Stimulated activated naive CD4-positive, alpha-beta T cell (primary cell): ENCODE results near the gene TEX22.

Experiments
- DNase-seq, 6 experiments: peaks; one replicate each; lab custom pipeline; 2025; lab: John Stamatoyannopoulos, UW

The TEX22 gene

DNA sequence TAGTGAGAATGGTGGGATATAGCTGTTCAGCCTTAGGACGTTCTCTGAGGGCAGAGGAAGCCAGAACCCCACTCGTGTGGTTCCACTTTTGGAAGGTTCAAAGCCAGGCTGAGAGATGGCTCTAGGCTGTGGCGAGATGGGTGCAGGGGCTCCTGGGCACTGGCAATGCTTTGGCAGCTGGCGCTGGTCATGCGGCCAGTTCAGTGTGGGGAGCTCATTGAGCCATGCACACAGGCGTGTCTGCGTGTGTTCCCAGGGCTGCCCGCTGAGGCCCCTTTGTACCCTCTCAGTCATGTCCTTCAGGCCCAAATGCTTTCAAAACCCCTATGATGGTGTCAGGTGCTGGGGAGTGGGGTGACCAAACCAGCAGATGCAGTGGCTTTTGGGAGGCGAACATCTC lies 1.7 kb downstream of the TEX22 start:
- DNase-seq = no peak

DNA sequence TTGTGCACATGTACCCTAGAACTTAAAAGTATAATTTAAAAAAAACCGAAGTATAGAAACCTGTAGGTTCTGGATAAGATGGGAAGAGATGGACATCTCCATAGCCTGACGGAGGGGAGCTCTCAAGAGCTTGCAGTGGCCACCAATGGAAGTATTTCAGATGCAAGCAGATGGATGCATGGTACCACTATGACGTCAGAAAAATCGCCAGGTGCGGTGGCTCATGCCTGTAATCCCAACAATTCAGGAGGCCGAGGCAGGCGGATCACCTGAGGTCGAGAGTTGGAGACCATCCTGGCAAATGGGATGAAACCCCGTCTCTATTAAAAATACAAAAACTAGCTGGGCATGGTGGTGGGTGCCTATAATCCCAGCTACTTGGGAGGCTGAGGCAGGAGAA lies 3.4 kb downstream of the TEX22 start:
- DNase-seq = no peak

DNA sequence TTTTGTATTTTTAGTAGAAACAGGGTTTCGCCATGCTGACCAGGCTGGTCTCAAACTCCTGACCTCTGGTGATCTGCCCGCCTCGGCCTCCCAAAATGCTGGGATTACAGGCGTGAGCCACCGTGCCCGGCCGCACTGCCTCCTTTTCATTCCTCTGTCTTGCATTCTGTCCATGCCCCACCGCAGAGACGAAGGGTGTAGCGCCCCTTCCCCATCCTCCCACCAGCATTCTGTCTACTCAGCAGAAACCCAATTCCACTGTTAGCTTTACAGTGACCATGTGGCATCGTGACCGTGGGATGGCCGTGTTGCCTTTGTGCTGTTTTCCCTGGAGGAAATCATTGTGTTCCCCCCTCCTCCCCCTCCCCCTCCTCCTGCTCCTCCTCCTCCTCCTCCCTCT lies 10.3 kb downstream of the TEX22 start:
- DNase-seq = no peak

GRCh38 chr14:105409364-105409763 lies 11.0 kb downstream of the TEX22 start:
- no peak for DNase-seq

DNA sequence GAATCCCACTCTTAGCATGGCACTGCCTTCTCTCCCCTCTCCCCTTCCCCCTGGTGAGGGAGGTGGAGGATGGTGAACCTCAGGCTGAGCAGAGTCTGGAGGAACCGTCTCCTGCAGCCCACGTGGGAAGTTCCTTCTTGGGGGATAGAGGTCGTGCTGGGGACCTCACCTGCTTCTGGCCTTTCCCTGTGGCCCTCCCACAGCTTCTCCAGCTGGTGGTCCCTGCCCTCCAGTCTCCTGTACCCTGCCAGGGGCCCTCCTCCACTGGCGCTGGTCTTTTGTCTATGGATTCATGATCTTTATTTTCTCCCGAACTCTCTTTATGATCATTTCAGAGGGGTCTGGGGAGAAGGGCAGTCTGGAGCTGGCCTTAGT lies 12.3 kb downstream of the TEX22 start:
- DNase-seq = no peak

GRCh38 chr14:105411017-105411941 lies 12.9 kb downstream of the TEX22 start:
- peak in 5 of 6 experiments; percentile 14 to 53 (median 28) for DNase-seq

DNA sequence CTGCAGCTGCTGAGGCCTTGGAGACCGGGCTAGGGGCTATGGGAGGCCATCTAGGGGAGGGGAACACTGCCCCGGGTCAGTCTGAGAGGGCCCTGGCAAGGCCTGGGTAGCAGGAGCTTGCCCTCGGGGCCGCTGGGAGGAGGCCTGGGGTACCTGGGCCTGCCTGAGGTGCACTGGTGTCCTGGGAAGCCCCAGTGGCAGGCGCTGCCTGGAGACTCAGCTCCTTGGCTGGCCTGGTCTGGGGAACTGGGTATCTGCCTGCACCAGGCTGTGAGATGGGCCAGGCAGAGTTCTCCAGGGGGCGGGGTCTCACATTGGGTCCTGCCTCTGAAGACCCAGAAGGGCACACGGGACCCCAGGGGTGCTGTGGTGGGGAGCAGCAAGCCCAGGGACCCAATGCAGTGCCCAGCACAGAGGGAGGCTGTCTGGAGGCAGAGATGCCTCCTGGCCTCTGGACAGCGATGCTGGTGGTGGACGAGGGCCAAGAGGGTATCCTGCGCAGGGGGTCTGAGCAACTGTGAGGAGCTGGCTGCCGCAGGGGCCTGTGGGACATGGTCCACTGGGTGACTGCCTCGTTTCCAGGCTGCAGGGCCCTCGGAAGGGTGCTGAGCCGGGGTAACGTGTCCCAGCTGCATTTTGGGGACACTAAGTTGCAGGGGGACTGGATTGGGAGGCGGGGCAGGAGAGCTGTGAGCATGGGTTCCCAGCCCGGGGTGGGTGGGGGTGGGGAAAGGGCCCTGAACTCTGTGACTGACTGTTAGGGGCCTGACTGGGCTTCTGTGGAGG lies 13.8 kb downstream of the TEX22 start:
- DNase-seq = no peak

- no peak for DNase-seq
Observed at GRCh38 chr14:105412771-105413543, 14.6 kb downstream of the TEX22 start.

DNA sequence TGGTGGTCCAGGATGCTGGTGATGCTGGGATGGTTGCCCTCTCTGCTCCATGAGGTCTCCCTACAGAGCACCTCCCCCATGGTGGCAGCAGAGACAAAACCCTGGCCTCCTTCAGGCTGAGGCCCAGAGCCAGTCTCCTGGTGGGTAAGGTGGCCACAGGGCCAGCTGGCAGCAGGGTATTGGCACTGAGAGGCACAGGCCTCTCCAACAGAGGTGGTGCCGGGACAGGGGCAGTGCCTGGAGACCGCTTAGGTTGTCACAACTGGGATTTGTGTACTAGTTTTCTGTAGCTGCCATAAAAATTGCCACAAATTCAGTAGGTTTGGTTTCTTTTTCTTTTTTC lies 15.2 kb downstream of the TEX22 start:
- DNase-seq = no peak

- DNase-seq = peak; percentile 39 to 82 (median 63)
Observed at GRCh38 chr14:105414456-105415371, 16.4 kb downstream of the TEX22 start.

DNA sequence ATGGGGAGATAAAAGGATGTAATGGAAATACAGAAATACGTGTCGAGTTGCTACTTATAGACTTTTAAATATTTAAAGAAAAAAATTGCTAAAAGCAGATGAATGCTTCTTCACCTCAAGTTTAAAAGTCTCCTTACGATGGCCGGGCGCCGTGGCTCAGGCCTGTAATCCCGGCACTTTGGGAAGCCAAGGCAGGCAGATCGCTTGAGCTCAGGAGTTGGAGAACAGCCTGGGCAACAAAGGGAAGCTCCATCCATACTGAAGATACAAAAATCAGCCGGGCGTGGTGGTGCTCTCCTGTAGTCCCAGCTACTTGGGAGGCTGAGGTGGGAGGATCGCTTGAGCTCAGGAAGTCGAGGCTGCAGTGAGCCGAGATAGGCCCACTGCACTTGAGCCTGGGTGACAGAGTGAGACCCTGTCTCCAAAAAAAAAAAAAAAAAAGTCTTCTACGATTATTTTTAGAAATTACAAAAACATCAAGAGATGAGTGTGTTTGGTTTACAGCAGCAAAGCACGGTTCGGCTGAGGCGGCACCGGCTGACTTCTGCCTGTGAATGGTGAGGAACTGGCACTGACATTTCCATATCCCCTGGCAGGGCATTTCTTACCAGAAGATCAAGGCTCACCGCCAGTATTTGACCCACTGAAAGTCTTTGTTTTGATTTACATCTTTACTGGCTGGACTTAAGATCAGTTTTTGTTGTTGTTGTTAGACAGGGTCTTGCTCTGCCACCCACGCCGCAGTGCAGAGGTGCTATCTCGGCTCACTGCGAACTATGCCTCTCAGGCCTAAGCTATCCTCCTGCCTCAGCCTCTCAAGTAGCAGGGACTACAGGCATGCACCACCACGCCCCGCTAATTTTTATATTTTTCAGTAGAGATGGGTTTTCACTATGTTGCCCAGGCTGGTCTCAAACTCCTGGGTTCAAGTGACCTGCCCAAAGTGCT lies 17.4 kb downstream of the TEX22 start:
- no peak for DNase-seq

GRCh38 chr14:105416671-105417070 lies 18.3 kb downstream of the TEX22 start:
- no peak for DNase-seq

GRCh38 chr14:105417690-105418121 lies 19.4 kb downstream of the TEX22 start:
- DNase-seq = no peak

DNA sequence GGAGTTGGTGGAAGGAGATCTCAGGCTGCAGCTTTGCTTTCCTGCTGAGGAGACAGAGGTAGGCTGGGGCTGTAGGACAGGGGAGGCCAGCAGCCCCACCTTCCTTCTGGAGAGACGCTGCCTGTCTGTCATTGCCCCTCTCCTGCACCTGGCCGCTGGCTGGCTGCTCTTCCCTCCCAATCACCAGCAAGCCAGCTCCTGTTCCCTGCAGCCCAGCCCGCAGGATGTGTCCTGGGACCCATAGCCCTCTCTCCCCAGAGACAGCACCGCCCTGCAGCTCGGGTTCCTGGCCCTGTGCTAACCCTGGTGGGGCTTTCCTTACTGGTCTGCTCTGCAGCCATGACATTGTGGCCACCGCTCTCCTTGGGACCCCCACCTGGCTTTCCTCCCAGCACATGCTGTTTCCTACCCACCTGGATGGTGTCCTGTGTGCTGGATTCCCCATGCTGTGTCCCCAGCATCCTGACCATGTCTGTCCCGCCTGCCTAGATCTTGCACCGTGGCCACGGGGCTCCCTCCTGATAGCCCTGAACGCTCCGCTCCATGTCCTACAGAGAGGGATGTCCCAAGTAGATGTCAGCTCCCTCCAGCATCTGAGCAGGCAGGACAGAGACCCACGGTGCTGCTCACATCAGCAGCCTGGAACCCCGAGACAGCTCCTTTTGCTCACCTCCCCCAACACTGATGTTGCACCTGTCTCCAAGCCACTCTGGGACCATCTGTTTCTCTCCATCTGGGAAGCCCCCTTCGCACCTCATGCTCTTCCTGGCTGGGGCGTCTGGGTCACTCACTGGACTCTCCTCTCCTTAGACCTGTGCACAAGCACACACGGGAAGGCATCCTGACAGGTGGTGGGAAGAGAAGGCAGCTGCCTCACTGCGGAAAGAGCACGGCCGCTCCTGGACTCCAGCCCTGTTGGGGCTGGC lies 20.2 kb downstream of the TEX22 start:
- no peak for DNase-seq

DNA sequence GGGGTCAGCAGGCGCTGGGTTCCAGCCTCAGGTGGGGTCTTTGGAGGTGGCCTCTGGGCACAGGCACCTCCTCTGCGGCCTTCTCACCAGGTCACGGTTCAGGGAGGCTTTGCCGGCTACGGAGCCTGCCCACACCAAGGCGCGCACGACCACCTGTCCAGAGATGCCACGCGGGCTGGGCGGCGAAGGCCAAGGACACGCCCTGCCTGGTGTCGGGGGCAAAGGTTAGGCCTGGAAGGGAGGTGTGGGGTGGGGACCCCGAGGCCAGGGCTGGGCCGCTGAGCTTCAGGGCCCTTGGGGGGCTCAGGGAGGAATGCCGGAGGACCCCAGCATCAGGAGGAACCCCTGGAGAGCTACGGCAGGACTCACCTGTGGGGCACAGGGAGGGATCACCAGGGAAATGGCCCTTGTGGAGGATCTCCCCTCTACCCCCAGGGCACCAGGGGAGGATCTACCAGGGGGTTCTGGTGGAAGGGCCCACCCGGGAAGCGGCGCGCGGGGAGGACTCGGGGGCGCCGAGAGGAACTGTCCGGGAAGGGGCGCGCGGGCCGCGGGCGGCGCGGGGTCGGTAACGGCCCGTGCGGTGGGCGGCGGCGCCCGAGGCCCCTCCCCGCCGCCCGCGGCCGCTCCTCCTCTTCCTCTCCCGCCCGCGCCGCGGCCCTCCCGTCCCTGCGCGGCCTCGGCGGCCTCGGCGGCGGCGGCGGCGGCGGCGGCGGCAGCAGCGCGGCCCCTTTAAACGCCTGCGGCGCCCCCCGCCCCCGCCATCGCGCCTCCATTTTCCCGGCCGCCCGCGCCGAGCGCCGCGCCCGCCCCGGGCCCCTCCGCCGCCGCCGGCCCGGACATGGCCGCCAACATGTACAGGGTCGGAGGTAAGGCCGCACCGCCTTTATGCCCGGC lies 21.1 kb downstream of the TEX22 start, which contains the start of gene MTA1:
Gene MTA1 (plus strand): TSS at position 633 of the 897 bp plus-strand sequence. CDS start 209 bp downstream, at position 842.
- peak in 5 of 6 experiments; percentile 14 to 51 (median 34) for DNase-seq

DNA sequence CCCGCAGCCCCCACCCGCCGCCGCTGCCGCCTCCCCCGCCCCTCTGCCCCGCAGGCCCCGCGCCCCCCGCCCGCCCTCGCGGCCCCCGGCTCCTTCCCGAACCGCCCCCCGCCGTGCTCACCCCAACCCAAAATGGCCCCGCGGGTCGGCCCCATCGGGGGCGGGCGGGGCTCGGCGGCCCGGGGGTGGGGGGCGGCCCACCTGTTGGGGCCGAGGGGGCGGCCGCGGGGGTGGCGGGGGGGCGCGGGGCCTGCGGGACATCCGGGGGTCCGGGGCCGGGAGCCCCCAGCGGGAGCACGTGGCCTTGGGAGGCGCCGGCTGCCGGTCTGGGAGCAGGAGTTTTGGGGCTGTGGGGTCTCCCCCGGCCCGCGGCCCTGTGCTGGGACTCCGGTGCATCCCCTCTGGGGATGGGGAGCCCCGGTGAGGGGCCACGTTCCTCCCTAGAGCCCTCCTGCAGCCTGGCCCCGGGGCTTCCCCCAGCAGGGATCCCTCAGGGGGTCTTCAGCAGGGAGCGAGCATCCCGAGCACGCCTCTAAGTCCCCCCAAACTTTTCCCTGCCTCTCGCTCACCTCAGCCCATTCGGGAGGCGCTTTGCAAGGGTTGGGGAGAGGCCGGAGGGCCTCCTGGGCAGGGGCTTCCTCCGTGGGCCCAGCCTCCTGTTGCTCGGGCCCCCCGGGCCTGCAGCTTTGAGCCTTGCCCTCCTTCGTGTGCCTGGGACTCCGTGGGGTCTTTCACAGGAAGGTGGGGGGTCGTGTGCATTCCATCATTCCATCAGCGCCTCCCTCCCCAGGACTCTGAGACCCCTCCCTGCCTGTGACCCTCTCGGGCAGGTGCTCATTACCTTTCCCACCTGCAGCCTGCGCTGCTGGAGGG lies 22.0 kb downstream of the TEX22 start:
- peak in 1 of 6 experiments; percentile 29 for DNase-seq
